Epithelial cell of esophagus (primary cell): ENCODE measurements around the gene KIF7.

Experiments
- DNase-seq: peaks from one replicate; pipeline ENCODE4 v3.0.0; 2010; ENCODE audit warnings: low read depth
- H3K4me3 ChIP-seq: 2 replicates; pipeline ENCODE4 v1.5.1; 2011; ENCODE audit warnings: mild to moderate bottlenecking, low read length, control low read depth
- CTCF ChIP-seq: IDR thresholded peaks from 2 replicates; pipeline ENCODE4 v1.5.1; 2011; ENCODE audit warnings: low read depth, mild to moderate bottlenecking, low read length, control low read depth, inconsistent platforms; ENCODE audit not compliant: insufficient read depth; ENCODE audit errors: missing control alignments

KIF7 gene

GRCh38 chr15:89629829-89630228 is 25.4 kb downstream of the KIF7 start:
- no peak for DNase-seq
- no peak for TF ChIP-seq CTCF

GRCh38 chr15:89628806-89629715 is 26.2 kb downstream of the KIF7 start:
- DNase-seq = no peak
- H3K4me3 ChIP-seq = no peak overlapping the region
- TF ChIP-seq CTCF = no peak

More at GRCh38 chr15:89629829-89630228, 25.4 kb downstream of the KIF7 start:
- no peak overlapping the region for H3K4me3 ChIP-seq

GRCh38 chr15:89628301-89628700 is 27.0 kb downstream of the KIF7 start:
- no peak for TF ChIP-seq CTCF
- H3K4me3 ChIP-seq = no peak overlapping the region
- DNase-seq = no peak

GRCh38 chr15:89627256-89627970 is 27.9 kb downstream of the KIF7 start:
- no peak for DNase-seq

GRCh38 chr15:89625716-89626115 is 29.6 kb downstream of the KIF7 start:
- H3K4me3 ChIP-seq = no peak overlapping the region
- DNase-seq = no peak
- TF ChIP-seq CTCF = no peak

More at GRCh38 chr15:89627256-89627970, 27.9 kb downstream of the KIF7 start:
- no peak for TF ChIP-seq CTCF
- H3K4me3 ChIP-seq = no peak overlapping the region

GRCh38 chr15:89623165-89623564 is 32.1 kb downstream of the KIF7 start:
- DNase-seq = no peak
- TF ChIP-seq CTCF = no peak
- no peak overlapping the region for H3K4me3 ChIP-seq
